ENCODE measurements around the gene NOTCH2. TPM values are rescaled to one million over a fixed set of nuclear protein-coding genes. Genes with fewer than 3 reads are reported as not detected.

Gene NOTCH2
- total and polyA plus RNA-seq, 2 donors (not counting 1 experiment from before 2014, with no cell fraction given), result 32.1 to 184 TPM

DNA sequence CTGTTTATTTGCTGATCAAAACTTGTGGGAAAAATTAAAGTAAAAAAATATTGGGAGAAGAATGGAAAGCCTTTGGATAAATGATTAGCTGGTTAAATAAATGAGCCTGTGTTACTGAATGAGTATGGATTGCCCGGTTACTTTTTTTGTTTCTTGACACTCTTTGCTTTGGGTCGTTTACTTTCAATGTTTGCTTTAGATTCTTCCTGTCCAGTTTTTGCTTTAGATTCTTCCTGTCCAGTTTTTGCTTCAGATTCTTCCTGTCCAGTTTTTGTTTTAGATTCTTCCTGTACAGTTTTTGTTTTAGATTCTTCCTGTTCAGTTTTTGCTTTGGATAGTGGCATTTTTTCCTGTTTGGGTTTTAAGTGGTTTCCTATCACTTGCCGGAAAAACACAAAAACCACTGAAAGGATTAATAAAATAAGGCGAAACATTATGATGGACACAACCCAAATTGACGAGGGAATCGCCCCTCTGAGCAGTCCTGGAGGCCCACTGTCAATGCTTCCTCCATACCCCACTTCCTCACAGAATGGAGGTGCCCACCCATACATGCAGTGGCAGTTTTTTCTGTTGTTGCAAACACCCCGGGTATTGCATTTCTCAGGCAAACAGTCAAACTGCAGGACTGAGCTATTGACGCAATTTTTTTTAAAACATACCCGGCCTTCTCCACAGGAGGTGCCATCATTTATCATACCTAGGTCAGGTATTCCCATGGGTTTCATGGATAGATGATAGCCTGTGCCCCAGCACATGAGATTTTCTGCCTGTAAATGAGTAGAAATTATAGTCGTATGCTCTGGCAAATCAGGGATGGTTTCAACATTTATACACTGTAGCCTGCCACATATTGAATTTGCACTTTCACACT, 175.4 kb downstream of the NOTCH2 start:
- CTCF ChIA-PET, result no interaction called here

DNA sequence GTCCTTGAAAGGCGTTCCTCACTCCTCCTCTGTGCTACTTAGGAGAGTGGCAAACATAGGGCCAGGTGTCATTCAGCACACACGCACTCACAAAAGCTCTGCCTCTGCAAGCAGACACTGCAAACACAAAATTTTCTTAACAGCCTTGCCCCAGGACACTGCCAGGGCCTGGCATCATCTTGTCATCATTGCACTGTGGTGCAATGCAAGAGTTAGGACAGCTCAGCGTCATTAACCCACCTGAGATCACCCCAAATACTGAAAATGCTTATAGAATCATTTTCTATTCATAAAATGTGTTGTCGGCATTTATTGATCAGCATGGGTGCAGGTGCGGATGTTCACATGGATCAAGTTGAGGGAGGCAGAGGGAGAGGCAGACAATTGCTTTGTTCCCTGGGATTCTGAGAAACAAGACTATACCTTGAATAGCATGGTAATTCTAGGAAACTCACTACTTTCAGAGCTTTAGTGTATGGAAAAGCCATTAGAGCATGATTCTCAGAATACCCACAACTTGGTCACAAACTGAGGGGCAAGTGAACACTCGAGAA, 176.1 kb downstream of the NOTCH2 start:
- Histone ChIP-seq H4K20me1 (ENCODE audit: control insufficient read depth, insufficient read depth, low read length, poor library complexity, severe bottlenecking) (no peaks in the 10 kb centered on the region), H3K9ac (ENCODE audit: low read length) (no peak overlapping the region), H2AFZ (ENCODE audit: insufficient read depth, low read depth, low read length, poor library complexity, severe bottlenecking) (no peak overlapping the region), H3K36me3 (replicated peaks in 1 of 2; ENCODE audit: control extremely low read depth in 1 of 2, control insufficient read depth in 1 of 2, extremely low read depth in 1 of 2, insufficient read depth in 2 of 2, low read length in 1 of 2) (no peaks in the 10 kb centered on the region), H3K27me3 (replicated peaks in 1 of 4; ENCODE audit: control extremely low read depth in 1 of 4, control insufficient read depth in 3 of 4, insufficient read depth in 4 of 4, low read length in 3 of 4) (peaks cover 0 to 8% (median 1%) of the 10 kb centered on the region in 4 experiments), H3K9me3 (ENCODE audit: control extremely low read depth in 1 of 3, control insufficient read depth in 2 of 3, insufficient read depth in 1 of 3, low read length in 2 of 3) (peaks cover 4 to 6% (median 5%) of the 10 kb centered on the region in 3 donors), H3K79me2 (ENCODE audit: control insufficient read depth, insufficient read depth, low read length) (no peaks in the 10 kb centered on the region), H3K4me2 (replicated peaks; ENCODE audit: low read depth, low read length, poor library complexity, severe bottlenecking) (no peak overlapping the region), H3K27ac (ENCODE audit: low read length in 2 of 2) (no peak overlapping the region), H3K4me1 (ENCODE audit: control insufficient read depth in 2 of 2, insufficient read depth in 2 of 2, low read length in 2 of 2) (no peaks in the 10 kb centered on the region), H3K4me3 (ENCODE audit: control extremely low read depth in 1 of 5, extremely low read depth in 1 of 5, insufficient read depth in 1 of 5, low read depth in 2 of 5, low read length in 4 of 5) (no peak overlapping the region)
- Mint-ChIP-seq H3K27me3 (peaks cover 32% of the 10 kb centered on the region), H3K4me1 (no peaks in the 10 kb centered on the region), H3K9me3 (ENCODE audit: insufficient read depth) (peaks cover 5% of the 10 kb centered on the region), H3K4me3 (no peak overlapping the region), H3K27ac (no peak overlapping the region)
- ChIA-PET POLR2A (no interaction called here), CTCF (no interaction called here)
- intact Hi-C loops (cut with micrococcal nuclease), result no loop called here
- DNase-seq (no peak), ATAC-seq (ENCODE audit: low read depth) (no peak)
- WGBS (ENCODE audit: insufficient coverage), result 81% methylated on average over 3 of the region's 6 CpGs
- TF ChIP-seq CTCF (IDR thresholded peaks at IDR 0.05) (no peak), EZH2 (IDR thresholded peaks at IDR 0.05; ENCODE audit: borderline replicate concordance, insufficient read depth, low read depth, low read length, poor library complexity, severe bottlenecking) (no peak)

More for the DNA sequence above, 175.4 kb downstream of the NOTCH2 start:
- no peaks in the 10 kb centered on the region for H3K4me1 ChIP-seq (ENCODE audit: control insufficient read depth in 2 of 2, insufficient read depth in 2 of 2, low read length in 2 of 2)
- no peak overlapping the region for H3K27ac ChIP-seq (ENCODE audit: low read length in 2 of 2)
- no peaks in the 10 kb centered on the region for H3K36me3 ChIP-seq (replicated peaks in 1 of 2; ENCODE audit: control extremely low read depth in 1 of 2, control insufficient read depth in 1 of 2, extremely low read depth in 1 of 2, insufficient read depth in 2 of 2, low read length in 1 of 2)
- H3K79me2 ChIP-seq (ENCODE audit: control insufficient read depth, insufficient read depth, low read length), result no peaks in the 10 kb centered on the region
- POLR2A ChIA-PET, result no interaction called here
- 64% methylated on average over 5 of the region's 10 CpGs for WGBS (ENCODE audit: insufficient coverage)
- no peaks in the 10 kb centered on the region for H4K20me1 ChIP-seq (ENCODE audit: control insufficient read depth, insufficient read depth, low read length, poor library complexity, severe bottlenecking)
- H3K4me2 ChIP-seq (replicated peaks; ENCODE audit: low read depth, low read length, poor library complexity, severe bottlenecking), result no peak overlapping the region
- no peak overlapping the region for H3K9ac ChIP-seq (ENCODE audit: low read length)
- intact Hi-C loops (cut with micrococcal nuclease), result no loop called here
- H3K4me3 ChIP-seq (ENCODE audit: control extremely low read depth in 1 of 5, extremely low read depth in 1 of 5, insufficient read depth in 1 of 5, low read depth in 2 of 5, low read length in 4 of 5), result no peak overlapping the region
- Mint-ChIP-seq H3K9me3 (ENCODE audit: insufficient read depth) (peaks cover under 1% of the 10 kb centered on the region), H3K4me1 (no peaks in the 10 kb centered on the region), H3K27me3 (peaks cover 24% of the 10 kb centered on the region), H3K4me3 (no peak overlapping the region), H3K27ac (no peak overlapping the region)
- DNase-seq (no peak), ATAC-seq (ENCODE audit: low read depth) (no peak)
- H2AFZ ChIP-seq (ENCODE audit: insufficient read depth, low read depth, low read length, poor library complexity, severe bottlenecking), result no peak overlapping the region
- no peak for TF ChIP-seq EZH2 (IDR thresholded peaks at IDR 0.05; ENCODE audit: borderline replicate concordance, insufficient read depth, low read depth, low read length, poor library complexity, severe bottlenecking)
- peaks cover 0 to 6% (median 0%) of the 10 kb centered on the region in 3 donors for H3K9me3 ChIP-seq (ENCODE audit: control extremely low read depth in 1 of 3, control insufficient read depth in 2 of 3, insufficient read depth in 1 of 3, low read length in 2 of 3)
- H3K27me3 ChIP-seq (replicated peaks in 1 of 4; ENCODE audit: control extremely low read depth in 1 of 4, control insufficient read depth in 3 of 4, insufficient read depth in 4 of 4, low read length in 3 of 4), result peaks cover 0 to 11% (median 1%) of the 10 kb centered on the region in 4 experiments
